HPDE6-E6E7 (cell line): ENCODE results near the gene LTBP1.

Experiments
- DNase-seq: peaks from one replicate; pipeline ENCODE4 v3.0.0; 2011; ENCODE audit warnings: missing footprints; ENCODE audit errors: extremely low spot score

Gene LTBP1

DNA sequence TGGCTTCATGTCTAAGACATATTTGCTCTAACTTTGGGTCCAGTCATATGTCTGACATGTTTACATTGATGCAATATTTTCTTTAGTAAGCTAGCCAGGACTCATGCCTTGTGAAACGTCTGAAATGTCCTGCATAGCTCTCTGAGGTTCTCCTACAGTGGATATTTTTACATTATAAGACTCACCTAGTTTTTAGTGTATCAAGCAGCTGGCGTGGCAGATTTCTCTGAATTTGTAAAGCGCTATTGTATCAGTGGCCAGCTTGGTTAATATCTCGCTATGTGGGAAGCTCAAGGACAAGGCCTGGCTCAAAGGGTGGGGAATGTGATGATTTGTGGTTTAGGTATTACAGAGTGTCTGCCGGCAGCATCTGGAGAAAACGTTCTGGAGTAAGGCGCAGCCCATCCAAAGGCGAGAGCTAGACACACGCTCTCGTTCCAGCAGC, 164.3 kb downstream of the LTBP1 start:
- DNase-seq: no peak

- no peak for DNase-seq
These were observed 168.4 kb downstream of the LTBP1 start for GRCh38 chr2:33115196-33115595.

DNA sequence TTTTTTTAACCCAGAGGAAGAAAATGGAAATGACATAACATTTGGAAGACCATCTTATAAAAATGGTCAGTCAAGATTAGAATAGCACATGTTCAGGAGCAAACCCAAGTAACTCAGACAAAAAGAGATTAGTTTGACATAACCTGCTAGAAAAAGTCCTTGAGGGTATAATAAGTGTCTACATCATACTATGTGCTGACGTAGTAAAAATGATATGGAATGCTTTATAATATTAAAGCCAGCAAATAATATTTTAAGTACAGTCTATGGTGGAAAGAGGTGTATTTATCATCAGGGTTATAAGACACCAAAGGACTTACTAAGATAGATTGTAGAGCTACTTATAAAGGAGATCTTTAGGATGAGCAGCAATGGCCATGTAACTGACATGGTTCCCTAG, 169.0 kb downstream of the LTBP1 start:
- no peak for DNase-seq

DNA sequence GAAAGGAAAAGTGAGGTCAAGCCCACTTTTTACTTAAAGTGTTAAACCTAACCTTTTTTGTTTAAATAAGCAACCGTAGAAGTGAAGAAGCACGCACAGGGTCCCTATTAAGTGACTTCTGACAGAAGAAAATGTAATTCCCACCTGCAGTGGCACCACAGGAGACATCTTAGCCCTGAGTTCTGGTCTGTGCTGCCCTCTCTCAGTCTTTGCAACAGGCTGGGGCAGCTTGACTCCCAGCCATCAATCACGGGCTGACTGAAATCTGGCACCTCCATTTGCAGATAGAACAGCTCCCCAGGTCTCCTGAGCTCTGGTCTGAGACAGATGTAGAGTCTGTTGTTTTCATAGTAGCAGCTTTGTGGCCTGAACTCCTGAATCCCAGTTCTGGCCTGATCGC, 170.0 kb downstream of the LTBP1 start:
- no peak for DNase-seq

GRCh38 chr2:33118651-33119050, 171.9 kb downstream of the LTBP1 start:
- DNase-seq: no peak

- no peak for DNase-seq
These were observed 174.7 kb downstream of the LTBP1 start for GRCh38 chr2:33121416-33121815.

- no peak for DNase-seq
These were observed 175.2 kb downstream of the LTBP1 start for GRCh38 chr2:33121925-33122324.

GRCh38 chr2:33122726-33123125, 176.0 kb downstream of the LTBP1 start:
- no peak for DNase-seq

DNA sequence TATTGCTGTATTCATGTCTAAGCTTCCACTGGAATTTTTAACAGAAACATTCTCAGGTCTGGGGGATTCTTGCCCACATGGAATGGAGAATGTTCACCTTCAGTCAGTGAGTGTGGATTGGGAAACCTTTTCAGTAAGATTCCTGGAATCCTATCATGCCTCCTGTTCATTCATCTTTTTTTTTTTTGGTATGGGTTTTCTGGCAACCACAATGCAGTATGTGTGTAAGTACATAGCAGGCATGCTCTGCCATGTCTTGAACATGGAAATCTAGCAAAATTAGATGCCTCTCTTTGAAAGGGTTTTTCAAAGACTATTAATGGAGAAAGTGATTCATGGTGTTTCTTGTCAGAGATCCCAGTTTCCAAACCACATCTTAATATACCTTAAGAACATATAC, 176.5 kb downstream of the LTBP1 start:
- no peak for DNase-seq

DNA sequence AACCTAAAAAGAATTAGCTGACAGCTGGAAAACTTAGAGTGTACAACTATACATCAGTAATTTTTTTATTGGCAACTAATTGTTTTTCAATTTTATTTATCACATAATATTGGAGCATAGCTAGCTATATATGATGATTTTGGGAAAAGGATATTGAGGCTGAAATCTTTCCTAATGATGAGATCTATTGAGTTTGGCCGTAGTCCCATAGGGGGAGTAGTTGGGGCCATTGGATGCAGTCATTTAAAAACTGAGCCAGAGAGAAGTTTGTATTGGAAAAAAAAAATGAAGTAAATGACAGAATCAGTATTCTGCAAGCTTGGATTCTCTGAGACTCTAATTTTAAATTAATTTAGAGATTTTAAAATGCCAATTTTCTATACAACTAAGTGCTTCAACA, 179.8 kb downstream of the LTBP1 start:
- DNase-seq: no peak

GRCh38 chr2:33126958-33127357, 180.2 kb downstream of the LTBP1 start:
- no peak for DNase-seq

DNA sequence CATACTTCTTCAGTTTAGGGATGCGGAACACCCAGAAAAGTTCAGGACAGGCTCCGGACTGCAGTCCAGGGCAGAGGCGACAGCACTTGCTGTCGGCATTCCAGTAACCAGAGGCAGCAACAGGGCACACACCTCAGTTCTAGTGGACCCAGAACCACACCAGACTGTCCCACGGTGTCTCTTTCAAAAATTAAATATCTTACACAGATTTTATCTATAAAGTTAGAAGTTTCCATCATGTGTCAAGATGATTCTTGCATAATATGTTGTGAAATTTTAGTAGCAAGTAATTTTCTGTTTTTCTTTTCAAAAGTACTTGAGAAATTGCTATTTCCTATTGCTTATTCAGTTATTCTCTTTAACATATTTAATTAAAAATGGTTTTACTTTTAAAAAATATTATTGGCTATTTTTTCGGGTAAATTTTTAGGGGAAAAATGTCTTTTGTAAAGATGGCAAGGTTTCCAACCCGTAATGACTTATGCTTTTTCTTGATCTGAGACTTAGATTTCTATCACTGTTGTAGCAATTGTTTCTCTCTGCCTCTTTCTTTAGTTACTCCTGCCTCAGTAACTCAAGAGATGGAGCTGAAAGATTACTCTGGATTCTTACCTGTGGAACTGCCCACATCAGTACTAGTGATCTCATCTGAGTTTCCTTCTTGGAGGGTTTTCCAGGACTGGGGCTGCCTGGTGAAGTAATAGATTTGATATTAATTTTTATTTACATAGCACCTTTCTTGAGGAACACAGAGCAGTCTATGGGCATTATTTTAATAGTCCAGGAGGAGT, 182.7 kb downstream of the LTBP1 start:
- DNase-seq: no peak

GRCh38 chr2:33130054-33130447, 183.3 kb downstream of the LTBP1 start:
- DNase-seq: no peak

DNA sequence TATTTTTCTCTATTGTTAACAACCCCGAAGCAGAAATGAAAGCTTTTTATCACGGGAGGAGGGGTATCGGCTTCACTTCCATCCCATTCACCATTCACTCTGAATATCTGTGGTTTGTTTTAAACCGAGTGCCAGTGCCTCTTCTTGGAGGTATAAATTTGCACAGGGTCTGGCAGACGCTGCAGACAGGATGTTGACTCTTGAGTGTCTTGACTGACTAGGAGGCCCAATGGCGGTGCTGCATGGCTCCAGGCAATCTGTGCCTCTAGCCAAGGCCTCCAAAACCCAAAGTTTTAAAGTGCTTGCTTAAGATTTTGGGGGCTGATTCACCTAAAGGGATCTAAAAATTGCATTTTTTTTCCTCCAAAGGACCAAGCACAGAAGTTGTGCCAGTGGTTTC, 183.8 kb downstream of the LTBP1 start:
- no peak for DNase-seq

DNA sequence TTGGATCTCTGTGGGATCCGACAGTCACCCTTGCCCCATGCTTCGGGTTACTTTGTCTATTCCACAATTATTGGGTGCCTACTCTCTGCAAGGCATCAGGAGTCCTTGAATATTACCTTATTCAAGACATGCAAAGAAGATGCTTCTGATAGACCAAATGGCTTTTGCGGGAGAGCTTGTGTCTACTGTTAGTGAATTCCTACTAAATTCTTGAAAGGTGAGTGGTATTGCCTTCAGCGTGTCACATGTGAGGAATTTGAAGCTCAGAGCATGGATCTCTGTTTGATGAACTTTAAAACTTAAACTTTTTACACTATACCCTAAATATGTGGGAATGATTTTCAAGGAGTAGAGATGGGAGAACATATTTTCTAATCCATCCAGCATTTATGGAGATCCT, 184.4 kb downstream of the LTBP1 start:
- no peak for DNase-seq

- no peak for DNase-seq
These were observed 185.0 kb downstream of the LTBP1 start for GRCh38 chr2:33131749-33132148.

GRCh38 chr2:33133454-33133952, 186.8 kb downstream of the LTBP1 start:
- no peak for DNase-seq

GRCh38 chr2:33134086-33134771, 187.5 kb downstream of the LTBP1 start:
- peak; percentile 37 for DNase-seq

- no peak for DNase-seq
These were observed 188.2 kb downstream of the LTBP1 start for GRCh38 chr2:33134791-33135560.

DNA sequence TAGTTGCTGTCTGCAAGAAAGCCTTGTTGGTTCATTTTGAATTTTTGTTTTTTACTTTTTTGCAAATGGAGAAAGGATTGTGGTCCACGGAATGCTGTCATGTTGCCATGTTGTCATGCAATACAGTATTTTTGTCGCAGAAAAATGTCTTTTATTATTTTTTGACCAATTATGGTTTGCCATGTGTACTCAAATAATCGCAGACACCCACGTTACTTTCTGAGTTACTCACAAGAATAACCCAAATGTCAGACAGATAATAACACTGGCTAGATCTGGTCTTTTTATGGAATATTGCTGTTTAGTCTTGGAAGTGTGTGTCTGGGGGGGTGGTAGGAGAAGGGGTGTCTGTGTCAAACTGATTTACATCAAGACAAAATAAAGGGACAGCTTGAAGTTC, 188.9 kb downstream of the LTBP1 start:
- DNase-seq: no peak

- no peak for DNase-seq
These were observed 189.3 kb downstream of the LTBP1 start for GRCh38 chr2:33136056-33136455.

- DNase-seq: no peak
These were observed 189.8 kb downstream of the LTBP1 start for GRCh38 chr2:33136566-33136965.
